COLO668 (cell line): ENCODE data around the gene TBC1D20.
A peak's percentile ranks its signal among the peaks of the same experiment; 100 is the strongest.
"Not testable (repeated sequence)": the region's sequence is repeated elsewhere in the genome, so short reads cannot be mapped to it uniquely, and the experiment has no call there.

Source experiments
- DNase-seq: peaks from one replicate; lab custom pipeline; 2025; ENCODE audit not compliant: unreplicated experiment; lab: John Stamatoyannopoulos, UW

TBC1D20 gene

GRCh38 chr20:476561-477249, 14.4 kb upstream of the TBC1D20 start:
- DNase-seq = not testable (repeated sequence)

- DNase-seq = no peak
Measured at GRCh38 chr20:475463-476357, 13.4 kb upstream of the TBC1D20 start.

- no peak for DNase-seq
Measured at GRCh38 chr20:474581-474980, 12.2 kb upstream of the TBC1D20 start.

- DNase-seq = no peak
Measured at GRCh38 chr20:472889-473292, 10.6 kb upstream of the TBC1D20 start.

GRCh38 chr20:472137-472846, 10.0 kb upstream of the TBC1D20 start:
- DNase-seq = no peak

GRCh38 chr20:469746-470490, 7.6 kb upstream of the TBC1D20 start:
- DNase-seq = no peak

GRCh38 chr20:467755-468154, 5.4 kb upstream of the TBC1D20 start:
- DNase-seq = no peak

- DNase-seq = peak; percentile 69
Measured at GRCh38 chr20:461254-462198, 807 bp downstream of the TBC1D20 start.

GRCh38 chr20:460707-461106, 1.6 kb downstream of the TBC1D20 start:
- DNase-seq = no peak

GRCh38 chr20:460180-460579, 2.2 kb downstream of the TBC1D20 start:
- DNase-seq = no peak

GRCh38 chr20:458776-459175, 3.6 kb downstream of the TBC1D20 start:
- no peak for DNase-seq

DNA sequence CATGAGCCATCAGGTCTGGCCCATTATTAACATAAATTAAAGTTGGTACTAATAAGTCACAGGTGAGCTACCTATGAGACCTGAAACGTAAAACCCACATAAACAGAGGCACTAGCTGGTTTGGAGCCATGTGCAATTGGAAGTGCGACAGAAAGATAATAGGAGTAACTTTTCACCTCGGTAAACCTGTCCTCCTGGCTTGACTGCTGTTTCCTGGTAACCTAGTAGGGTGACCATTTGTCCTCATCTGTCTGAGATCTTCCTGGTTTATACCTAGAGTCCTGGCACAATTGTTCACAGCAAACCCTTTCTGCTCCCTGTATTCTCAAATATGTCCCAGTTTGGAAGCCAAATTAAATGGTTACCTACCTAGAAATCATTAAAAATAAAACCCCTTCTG, 7.4 kb downstream of the TBC1D20 start:
- DNase-seq = no peak

GRCh38 chr20:452021-452420, 10.3 kb downstream of the TBC1D20 start:
- DNase-seq = not testable (repeated sequence)

- DNase-seq = no peak
Measured at GRCh38 chr20:445514-446336, 16.6 kb downstream of the TBC1D20 start.

DNA sequence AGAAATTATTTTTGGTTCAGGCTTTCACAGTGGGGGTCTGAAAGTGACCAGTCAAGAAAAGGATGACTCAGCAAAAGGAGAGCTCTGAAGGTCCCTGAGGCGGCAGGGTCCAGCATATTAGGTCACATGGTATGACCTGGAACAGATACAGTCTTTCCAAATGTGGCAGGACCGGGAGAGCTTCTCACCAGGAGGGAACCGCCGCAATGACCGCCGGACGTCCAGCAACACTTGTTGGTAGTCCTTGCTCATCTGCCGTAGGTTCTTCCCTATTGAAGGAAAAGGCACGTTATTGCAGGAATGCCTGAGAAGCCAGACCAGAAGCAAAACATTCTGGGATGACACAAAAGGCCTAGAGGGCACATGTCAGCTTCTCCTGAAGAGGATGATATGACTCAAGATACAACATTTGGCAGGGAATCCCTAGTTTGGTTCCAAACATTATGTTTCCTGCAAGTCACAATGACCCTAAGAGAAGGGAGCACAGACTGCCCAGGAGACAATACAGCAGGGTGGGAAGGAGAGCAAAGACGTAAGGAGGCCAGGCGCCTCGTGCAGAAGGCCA, 17.4 kb downstream of the TBC1D20 start:
- no peak for DNase-seq

- DNase-seq = no peak
Measured at GRCh38 chr20:444117-444516, 18.2 kb downstream of the TBC1D20 start.

DNA sequence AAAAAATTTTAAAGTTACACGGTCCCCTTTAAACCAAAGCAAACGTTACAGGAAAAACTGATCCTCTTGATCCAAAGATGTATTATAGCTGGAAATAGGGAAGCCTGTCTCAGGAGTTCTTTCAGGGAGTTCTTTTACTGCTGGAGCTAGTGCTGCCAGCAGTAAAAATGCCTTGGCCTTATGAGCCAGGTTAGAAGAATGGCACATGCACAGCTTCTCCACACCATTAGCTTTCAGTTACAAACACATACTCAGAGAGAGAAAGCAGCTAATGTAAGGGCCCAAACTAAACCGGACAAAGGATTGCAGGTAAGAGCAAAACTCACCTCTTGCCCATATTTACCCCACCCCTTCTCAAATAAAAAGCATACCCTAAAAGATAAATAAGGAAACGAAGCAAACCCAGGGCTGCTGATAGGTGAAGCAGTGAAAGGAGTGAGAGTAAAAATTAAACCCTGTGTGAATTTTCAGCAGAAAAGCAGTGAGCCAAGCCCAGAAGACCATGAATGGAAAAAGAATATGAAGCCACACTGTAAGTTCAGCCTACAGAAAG, 19.0 kb downstream of the TBC1D20 start:
- DNase-seq = no peak

DNA sequence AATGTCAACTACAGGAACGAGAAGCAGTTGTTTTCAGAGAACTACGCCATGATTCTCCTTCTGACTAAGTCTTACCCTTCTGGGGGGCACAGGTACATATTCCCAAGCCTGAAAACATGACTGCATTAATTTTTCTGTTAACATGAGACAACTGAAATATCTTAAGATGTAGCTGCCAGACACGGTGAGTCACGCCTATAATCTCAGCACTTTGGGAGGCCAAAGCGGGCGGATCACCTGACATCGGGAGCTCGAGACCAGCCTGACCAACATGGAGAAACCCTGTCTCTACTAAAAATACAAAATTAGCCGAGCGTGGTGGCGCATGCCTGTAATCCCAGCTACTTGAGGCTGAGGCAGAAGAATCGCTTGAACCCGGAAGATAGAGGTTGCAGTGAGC, 21.7 kb downstream of the TBC1D20 start:
- DNase-seq = no peak
